Prostate gland (tissue), 2 donors: ENCODE measurements around the gene PALM3.

Source experiments
- CTCF ChIP-seq, 4 experiments: fragments of 200-600 bp in 2 of 4; fragments of 450-650 bp in 2 of 4; sonication (generic) in 2 of 4; IDR thresholded peaks; 1 replicate in 3 of 4; 2 replicates in 1 of 4; pipeline ENCODE4 v1.5.1; 2016 to 2019; ENCODE audit warnings: antibody characterized with exemption in 4 of 4, mild to moderate bottlenecking in 2 of 4, moderate library complexity in 2 of 4
- POLR2AphosphoS5 ChIP-seq: sonication (generic); formaldehyde crosslinking; IDR thresholded peaks from one replicate; pipeline ENCODE4 v1.6.1; 2017; ENCODE audit warnings: antibody characterized with exemption

- TF ChIP-seq CTCF (IDR thresholded peaks at IDR 0.05), result peak in 1 of 4 experiments; percentile 50
- TF ChIP-seq POLR2AphosphoS5, result no peak
Observed at GRCh38 chr19:14023404-14024235, 38.3 kb downstream of the PALM3 start.
